ENCODE results near the gene ABHD1.

- TF ChIP-seq CTCF (IDR thresholded peaks at IDR 0.05) (no peak), POLR2A (IDR thresholded peaks at IDR 0.05) (no peak)
Observed at GRCh38 chr2:27179344-27180000, 55.9 kb downstream of the ABHD1 start.

Measured in body of pancreas (tissue), 4 donors.